MM.1S (cell line): ENCODE measurements around the gene SORCS2.

Experiments
- DNase-seq: peaks from one replicate; pipeline ENCODE4 v3.0.0-alpha.2; 2015
- H2AFZ ChIP-seq: fragments of 300-600 bp; sonication (generic); 2 replicates; pipeline ENCODE4 v1.6.0; 2016; ENCODE audit warnings: antibody characterized with exemption, low read length
- H3F3A ChIP-seq: fragments of 300-600 bp; sonication (generic); 2 replicates; pipeline ENCODE4 v1.6.1; 2016; ENCODE audit warnings: mild to moderate bottlenecking, antibody characterized with exemption, low read length, moderate library complexity, mixed read lengths; ENCODE audit not compliant: insufficient read depth
- H3K27ac ChIP-seq: fragments of 300-600 bp; sonication (generic); 2 replicates; pipeline ENCODE4 v1.5.1; 2016; ENCODE audit warnings: mild to moderate bottlenecking, low read length
- H3K27me3 ChIP-seq: fragments of 300-600 bp; sonication (generic); replicated peaks from 2 replicates; pipeline ENCODE4 v1.6.0; 2016; ENCODE audit warnings: low read length; ENCODE audit not compliant: insufficient read depth
- H3K36me3 ChIP-seq: fragments of 300-600 bp; sonication (generic); replicated peaks from 2 replicates; pipeline ENCODE4 v1.6.1; 2016; ENCODE audit warnings: mild to moderate bottlenecking, low read length, mixed read lengths; ENCODE audit not compliant: insufficient read depth
- H3K4me1 ChIP-seq: fragments of 300-600 bp; sonication (generic); 2 replicates; pipeline ENCODE4 v1.6.1; 2016; ENCODE audit warnings: low read length, mixed read lengths
- H3K4me2 ChIP-seq: fragments of 300-600 bp; sonication (generic); 2 replicates; pipeline ENCODE4 v1.6.0; 2016; ENCODE audit warnings: low read depth, low read length
- H3K4me3 ChIP-seq: fragments of 300-600 bp; sonication (generic); 2 replicates; pipeline ENCODE4 v1.5.1; 2016; ENCODE audit warnings: low read length, mixed read lengths
- H3K79me2 ChIP-seq: fragments of 300-600 bp; sonication (generic); 2 replicates; pipeline ENCODE4 v1.6.1; 2016; ENCODE audit warnings: mixed run types, low read length, mixed read lengths
- H3K9ac ChIP-seq: fragments of 300-600 bp; sonication (generic); 2 replicates; pipeline ENCODE4 v1.6.1; 2016; ENCODE audit warnings: low read length, mixed read lengths
- H3K9me2 ChIP-seq: fragments of 300-600 bp; sonication (generic); replicated peaks from 2 replicates; pipeline ENCODE4 v1.6.1; 2016; ENCODE audit warnings: mild to moderate bottlenecking, low read length, mixed read lengths; ENCODE audit not compliant: insufficient read depth
- H3K9me3 ChIP-seq: fragments of 300-600 bp; sonication (generic); replicated peaks from 2 replicates; pipeline ENCODE4 v1.6.1; 2016; ENCODE audit warnings: mild to moderate bottlenecking, low read length, mixed read lengths; ENCODE audit not compliant: insufficient read depth
- H4K20me1 ChIP-seq: fragments of 300-600 bp; sonication (generic); 2 replicates; pipeline ENCODE4 v1.6.1; 2016; ENCODE audit warnings: mild to moderate bottlenecking, low read length, moderate library complexity, mixed read lengths; ENCODE audit not compliant: insufficient read depth
- CTCF ChIP-seq: fragments of 300-600 bp; sonication (generic); IDR thresholded peaks from 2 replicates; pipeline ENCODE4 v1.5.1; 2016; ENCODE audit warnings: antibody characterized with exemption, low read length, mixed read lengths
- EZH2 ChIP-seq: fragments of 300-600 bp; sonication (generic); optimal IDR thresholded peaks from 2 replicates; pipeline ENCODE3; 2017; ENCODE audit warnings: low read depth, mild to moderate bottlenecking, antibody characterized with exemption, low read length, mixed read lengths
- EZH2phosphoT487 ChIP-seq: fragments of 300-600 bp; sonication (generic); IDR thresholded peaks from 2 replicates; pipeline ENCODE4 v1.6.1; 2018; ENCODE audit warnings: antibody characterized with exemption, low read length

The SORCS2 gene

GRCh38 chr4:7394681-7395451 lies 202.5 kb downstream of the SORCS2 start:
- H4K20me1 ChIP-seq: no peaks in the 10 kb centered on the region
- no peak for DNase-seq
- H3K9me3 ChIP-seq: no peaks in the 10 kb centered on the region
- no peaks in the 10 kb centered on the region for H3K36me3 ChIP-seq
- no peaks in the 10 kb centered on the region for H3K79me2 ChIP-seq
- H3K9me2 ChIP-seq: no peaks in the 10 kb centered on the region
- H2AFZ ChIP-seq: no peak overlapping the region
- no peak overlapping the region for H3K9ac ChIP-seq
- H3K27ac ChIP-seq: no peak overlapping the region
- no peaks in the 10 kb centered on the region for H3F3A ChIP-seq
- H3K4me1 ChIP-seq: no peaks in the 10 kb centered on the region
- H3K4me2 ChIP-seq: no peak overlapping the region
- TF ChIP-seq EZH2: no peak
- no peak for TF ChIP-seq CTCF
- TF ChIP-seq EZH2phosphoT487: no peak
- H3K4me3 ChIP-seq: no peak overlapping the region
- peaks cover 97% of the 10 kb centered on the region for H3K27me3 ChIP-seq

- Histone ChIP-seq H3K9ac (no peak overlapping the region), H3K9me3 (no peaks in the 10 kb centered on the region), H3K27me3 (peaks cover 89% of the 10 kb centered on the region), H3K36me3 (no peaks in the 10 kb centered on the region), H3K4me1 (no peaks in the 10 kb centered on the region), H4K20me1 (no peaks in the 10 kb centered on the region), H3F3A (no peaks in the 10 kb centered on the region), H3K4me2 (no peak overlapping the region), H2AFZ (no peak overlapping the region), H3K79me2 (no peaks in the 10 kb centered on the region), H3K4me3 (no peak overlapping the region), H3K27ac (no peak overlapping the region), H3K9me2 (no peaks in the 10 kb centered on the region)
- DNase-seq: no peak
- TF ChIP-seq EZH2phosphoT487 (no peak), CTCF (no peak), EZH2 (no peak)
These were observed 203.3 kb downstream of the SORCS2 start for GRCh38 chr4:7395645-7396044.

GRCh38 chr4:7396186-7396910 lies 204.0 kb downstream of the SORCS2 start:
- no peaks in the 10 kb centered on the region for H3K9me2 ChIP-seq

More at GRCh38 chr4:7396186-7396910, 204.0 kb downstream of the SORCS2 start:
- TF ChIP-seq EZH2phosphoT487 (no peak), EZH2 (no peak), CTCF (no peak)
- Histone ChIP-seq H3F3A (no peaks in the 10 kb centered on the region), H3K27me3 (peaks cover 83% of the 10 kb centered on the region), H3K9ac (no peak overlapping the region), H2AFZ (no peak overlapping the region), H3K4me2 (no peak overlapping the region), H3K4me3 (no peak overlapping the region), H3K9me3 (no peaks in the 10 kb centered on the region), H3K79me2 (no peaks in the 10 kb centered on the region), H3K36me3 (no peaks in the 10 kb centered on the region), H4K20me1 (no peaks in the 10 kb centered on the region), H3K4me1 (no peaks in the 10 kb centered on the region), H3K27ac (no peak overlapping the region)
- DNase-seq: no peak
